NCI-H187 treated with DMSO at 0.1 percent for 48 hours (cell line): ENCODE results near the gene FABP3.

Experiments
- DNase-seq: peaks from one replicate; lab custom pipeline; 2025; lab: John Stamatoyannopoulos, UW

FABP3 gene

DNA sequence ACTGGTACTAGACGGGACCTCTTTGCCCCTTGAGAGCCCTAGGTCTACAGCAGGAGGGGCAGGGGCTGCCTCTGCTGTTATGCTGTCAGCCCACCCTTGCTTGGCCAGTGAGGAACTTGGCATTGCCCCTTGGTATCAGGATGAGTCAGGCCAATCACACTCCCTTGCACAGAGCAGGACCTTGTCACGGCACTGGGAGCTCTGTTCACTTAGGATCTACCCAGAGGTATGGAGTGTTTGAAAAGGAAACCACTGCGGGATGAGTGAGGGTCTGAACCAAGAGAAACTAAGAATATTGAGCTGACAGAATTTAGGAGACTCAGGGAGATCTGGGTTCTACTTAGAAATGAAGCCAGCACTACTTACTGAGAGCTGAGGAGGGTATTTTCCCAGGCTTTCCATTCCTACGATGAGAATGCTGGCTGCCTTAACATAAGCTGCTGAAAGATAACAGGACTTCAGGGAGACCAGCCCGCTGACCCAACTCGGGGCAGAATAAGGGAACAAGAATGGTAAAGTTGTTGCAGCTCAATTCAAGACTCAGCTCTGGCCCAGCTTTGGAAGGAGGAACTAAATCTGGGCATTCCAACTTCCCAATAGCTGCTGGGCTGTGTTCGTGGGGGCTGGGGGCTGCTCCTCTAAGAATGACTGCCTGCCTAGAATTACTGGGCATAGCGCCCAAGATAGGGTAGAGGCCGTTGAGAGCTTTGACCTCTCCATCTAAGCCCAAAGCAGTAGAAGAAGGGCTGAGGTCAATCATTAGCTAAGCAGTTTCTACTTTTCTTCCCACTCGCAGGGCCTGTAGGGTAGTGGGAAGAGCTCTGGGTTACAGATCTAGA, 1.5 kb downstream of the FABP3 start:
- no peak for DNase-seq

DNA sequence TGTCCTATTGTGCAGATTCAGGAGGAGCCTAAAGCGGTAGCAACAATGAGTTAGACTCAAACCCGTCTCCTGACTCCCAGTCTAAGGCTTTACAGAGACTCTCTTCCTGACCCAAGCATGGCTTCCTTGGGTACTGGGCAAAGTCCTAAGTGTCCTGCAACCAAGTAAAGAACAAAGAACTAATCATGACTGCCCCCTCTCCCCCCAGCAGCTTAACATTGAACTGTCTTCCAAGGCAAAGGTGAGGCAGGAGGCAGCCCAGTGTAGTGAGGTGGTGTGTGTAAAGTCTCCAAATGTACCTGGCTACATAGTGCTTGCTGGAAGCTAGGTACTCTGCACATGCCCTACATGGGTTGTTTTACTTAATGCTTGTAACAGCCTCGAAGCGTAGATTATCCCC, 2.3 kb downstream of the FABP3 start:
- DNase-seq: no peak

- DNase-seq: no peak
Measured at GRCh38 chr1:31370021-31370420, 2.9 kb downstream of the FABP3 start.

GRCh38 chr1:31368611-31369107, 4.2 kb downstream of the FABP3 start:
- DNase-seq: no peak

- no peak for DNase-seq
Measured at GRCh38 chr1:31366796-31367195, 6.1 kb downstream of the FABP3 start.

- DNase-seq: no peak
Measured at GRCh38 chr1:31364561-31365250, 8.2 kb downstream of the FABP3 start.

- DNase-seq: no peak
Measured at GRCh38 chr1:31362032-31362431, 10.8 kb downstream of the FABP3 start.

DNA sequence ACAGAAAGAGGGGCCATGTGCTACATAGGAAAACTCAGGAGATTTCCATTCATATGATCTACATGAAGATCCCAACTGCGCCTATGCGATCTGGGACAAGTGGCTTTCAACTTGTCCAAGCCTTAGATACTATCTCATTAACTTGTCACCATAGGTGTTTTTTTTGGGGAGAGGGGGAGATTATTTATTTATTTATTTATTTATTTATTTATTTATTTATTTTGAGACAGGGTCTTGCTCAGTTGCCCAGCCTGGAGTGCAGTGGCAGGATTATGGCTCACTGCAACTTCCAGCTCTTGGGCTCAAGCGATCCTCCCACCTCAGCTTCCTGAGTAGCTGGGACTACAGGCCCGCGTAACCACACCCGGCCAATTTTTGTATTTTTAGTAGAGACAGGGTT, 11.3 kb downstream of the FABP3 start:
- DNase-seq: no peak

DNA sequence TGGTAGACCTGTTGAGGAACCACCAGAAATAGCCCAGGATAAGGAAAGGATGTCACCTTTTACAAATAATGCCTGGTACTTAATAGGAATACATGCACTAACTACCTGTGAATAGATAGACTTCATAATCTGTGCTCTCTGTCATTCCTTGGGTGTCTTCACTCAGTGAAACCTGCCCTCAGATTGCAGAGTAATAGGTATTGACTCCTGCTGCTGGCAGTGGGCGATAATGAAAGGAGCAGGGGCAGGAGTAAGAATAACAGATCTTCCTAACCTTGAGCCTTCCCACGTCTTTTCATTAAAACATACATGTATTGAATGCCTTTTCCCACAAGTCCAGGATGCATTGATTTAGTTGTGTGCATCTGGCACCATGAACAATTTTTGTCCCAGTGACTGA, 16.4 kb downstream of the FABP3 start:
- DNase-seq: no peak

DNA sequence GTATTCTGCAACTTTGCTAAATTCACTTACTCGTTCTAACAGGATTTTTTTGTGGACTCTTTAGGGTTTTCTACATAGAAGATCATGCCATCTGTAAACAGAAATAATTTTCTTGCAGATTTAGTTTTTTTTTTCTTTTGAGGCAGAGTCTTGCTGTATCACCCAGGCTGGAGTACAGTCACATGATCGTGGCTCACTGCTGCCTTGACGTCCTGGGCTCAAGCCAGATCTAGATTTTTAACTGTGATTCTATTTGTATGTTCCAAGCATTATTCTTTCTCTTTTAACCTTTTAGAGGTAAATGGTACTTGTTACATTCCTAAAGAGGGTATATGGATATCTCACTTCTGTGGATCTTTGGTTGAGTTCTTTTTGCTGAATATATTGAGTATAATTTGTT, 18.6 kb downstream of the FABP3 start:
- no peak for DNase-seq

DNA sequence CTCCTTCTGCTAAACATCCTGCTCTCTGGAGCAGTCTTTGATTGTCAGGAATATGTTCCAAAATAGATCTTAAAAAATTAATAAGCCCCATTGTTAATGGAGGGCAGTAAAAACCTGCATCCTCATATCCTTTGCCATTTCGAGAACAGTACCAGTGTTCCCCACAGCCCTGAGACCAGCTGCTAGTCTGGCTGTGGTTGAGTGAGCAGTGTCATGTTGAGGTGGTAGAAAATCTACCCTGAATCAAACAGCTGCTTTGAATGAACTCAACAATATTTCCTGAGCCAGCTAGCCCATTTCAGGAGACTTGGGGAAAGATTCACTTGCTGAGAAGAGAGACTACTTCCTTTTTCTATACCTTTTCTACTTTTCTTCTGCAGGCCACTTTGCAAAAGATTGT, 24.4 kb downstream of the FABP3 start:
- no peak for DNase-seq

GRCh38 chr1:31346785-31347184, 26.1 kb downstream of the FABP3 start:
- no peak for DNase-seq

DNA sequence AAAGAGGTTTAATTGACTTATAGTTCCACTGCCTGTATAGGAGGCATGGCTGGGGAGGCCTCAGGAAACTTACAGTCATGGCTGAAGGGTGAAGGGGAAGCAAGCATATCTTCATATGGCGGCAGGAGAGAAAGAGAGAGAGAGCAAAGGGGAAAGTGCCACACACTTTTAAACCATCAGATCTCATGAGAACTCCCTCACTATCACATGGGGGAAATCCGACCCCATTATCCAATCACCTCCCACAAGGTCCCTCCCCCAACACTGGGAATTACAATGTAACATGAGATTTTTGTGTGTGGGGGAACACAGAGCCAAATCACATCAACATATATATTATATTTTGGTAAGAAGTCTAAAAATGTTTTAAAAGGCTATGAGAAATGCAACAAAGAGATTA, 27.2 kb downstream of the FABP3 start:
- no peak for DNase-seq

GRCh38 chr1:31344503-31344902, 28.4 kb downstream of the FABP3 start:
- no peak for DNase-seq

GRCh38 chr1:31336687-31337467, 36.0 kb downstream of the FABP3 start:
- no peak for DNase-seq

- DNase-seq: no peak
Measured at GRCh38 chr1:31335007-31335406, 37.9 kb downstream of the FABP3 start.

- no peak for DNase-seq
Measured at GRCh38 chr1:31327381-31327780, 45.5 kb downstream of the FABP3 start.

DNA sequence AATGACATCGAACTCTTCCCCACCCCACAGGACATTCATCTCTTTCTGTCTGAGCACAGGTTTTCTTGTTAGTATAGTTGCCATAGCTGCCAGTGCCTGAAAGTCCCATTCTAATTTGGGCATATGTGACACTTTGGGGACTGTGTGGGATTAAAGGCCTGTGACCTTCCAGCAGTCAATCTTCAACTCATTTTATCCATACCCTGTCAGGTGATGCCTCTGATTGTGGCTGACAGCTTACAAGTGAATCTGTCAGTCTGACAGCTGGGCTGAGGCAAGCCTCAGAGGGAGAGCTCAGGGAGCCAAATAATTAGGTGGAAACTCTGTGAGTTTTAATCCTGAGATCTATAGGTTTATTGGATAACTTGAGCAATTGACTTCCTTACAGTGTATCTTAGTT, 46.4 kb downstream of the FABP3 start:
- DNase-seq: no peak

DNA sequence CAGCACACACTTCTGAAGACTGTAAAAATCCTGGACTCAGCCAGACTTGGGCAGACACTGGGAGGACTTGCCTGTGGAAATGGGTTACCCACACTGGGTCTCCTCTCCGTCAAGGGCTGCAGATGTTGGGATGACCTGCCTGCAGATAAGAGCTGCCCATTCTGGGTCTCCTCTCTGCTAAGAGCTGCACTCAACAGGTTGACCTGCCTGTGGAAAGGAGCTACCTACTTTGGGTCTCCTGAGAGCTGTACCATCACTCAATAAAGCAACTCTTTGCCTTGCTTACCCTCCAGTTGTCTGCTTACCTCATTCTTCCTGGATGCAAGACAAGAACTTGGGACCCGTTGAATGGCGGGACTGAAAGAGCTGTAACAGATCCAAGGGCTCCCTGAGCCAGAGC, 47.9 kb downstream of the FABP3 start:
- no peak for DNase-seq

- DNase-seq: no peak
Measured at GRCh38 chr1:31324093-31324492, 48.8 kb downstream of the FABP3 start.

GRCh38 chr1:31318146-31318545, 54.7 kb downstream of the FABP3 start:
- no peak for DNase-seq

- DNase-seq: no peak
Measured at GRCh38 chr1:31315902-31316301, 57.0 kb downstream of the FABP3 start.
